Measurements from ENCODE around the gene WDR37. TPM values are rescaled to one million over a fixed set of nuclear protein-coding genes. Genes with fewer than 3 reads are reported as not detected.

Gene WDR37
- total and polyA plus RNA-seq, 2 donors (not counting 1 experiment from before 2014, with no cell fraction given) = 17.3 to 33.2 TPM

- Histone ChIP-seq H3K4me3 (ENCODE audit: control extremely low read depth in 1 of 5, extremely low read depth in 1 of 5, insufficient read depth in 1 of 5, low read depth in 2 of 5, low read length in 4 of 5) (no peak overlapping the region), H3K9me3 (ENCODE audit: control extremely low read depth in 1 of 3, control insufficient read depth in 2 of 3, insufficient read depth in 1 of 3, low read length in 2 of 3) (no peaks in the 10 kb centered on the region), H3K4me1 (ENCODE audit: control insufficient read depth in 2 of 2, insufficient read depth in 2 of 2, low read length in 2 of 2) (no peaks in the 10 kb centered on the region), H3K36me3 (replicated peaks in 1 of 2; ENCODE audit: control extremely low read depth in 1 of 2, control insufficient read depth in 1 of 2, extremely low read depth in 1 of 2, insufficient read depth in 2 of 2, low read length in 1 of 2) (peaks cover 3 to 92% of the 10 kb centered on the region in 2 experiments), H4K20me1 (ENCODE audit: control insufficient read depth, insufficient read depth, low read length, poor library complexity, severe bottlenecking) (peaks cover 20% of the 10 kb centered on the region), H3K79me2 (ENCODE audit: control insufficient read depth, insufficient read depth, low read length) (peaks cover 3% of the 10 kb centered on the region), H3K9ac (ENCODE audit: low read length) (no peak overlapping the region), H3K27ac (ENCODE audit: low read length in 2 of 2) (no peak overlapping the region), H2AFZ (ENCODE audit: insufficient read depth, low read depth, low read length, poor library complexity, severe bottlenecking) (no peak overlapping the region), H3K27me3 (replicated peaks in 1 of 4; ENCODE audit: control extremely low read depth in 1 of 4, control insufficient read depth in 3 of 4, insufficient read depth in 4 of 4, low read length in 3 of 4) (no peaks in the 10 kb centered on the region), H3K4me2 (replicated peaks; ENCODE audit: low read depth, low read length, poor library complexity, severe bottlenecking) (no peak overlapping the region)
- ATAC-seq (ENCODE audit: low read depth) (no peak), DNase-seq (no peak)
- H3K9me3 Mint-ChIP-seq (ENCODE audit: insufficient read depth) = no peaks in the 10 kb centered on the region
- intact Hi-C loops (cut with micrococcal nuclease) = no loop called here
- no CpG with 5 or more reads among the region's 11 CpGs for WGBS (ENCODE audit: insufficient coverage)
- CTCF ChIA-PET = no interaction called here
- TF ChIP-seq CTCF (IDR thresholded peaks at IDR 0.05) (no peak), EZH2 (IDR thresholded peaks at IDR 0.05; ENCODE audit: borderline replicate concordance, insufficient read depth, low read depth, low read length, poor library complexity, severe bottlenecking) (no peak)
- no peak overlapping the region for H3K27ac Mint-ChIP-seq
- POLR2A ChIA-PET = no interaction called here
- H3K4me3 Mint-ChIP-seq = no peak overlapping the region
- no peaks in the 10 kb centered on the region for H3K27me3 Mint-ChIP-seq
- peaks cover 6% of the 10 kb centered on the region for H3K4me1 Mint-ChIP-seq
These were observed 68.6 kb downstream of the WDR37 start for GRCh38 chr10:1124796-1125195.

GRCh38 chr10:1126461-1126860 lies 70.3 kb downstream of the WDR37 start:
- Histone ChIP-seq H2AFZ (ENCODE audit: insufficient read depth, low read depth, low read length, poor library complexity, severe bottlenecking) (no peak overlapping the region), H3K27me3 (replicated peaks in 1 of 4; ENCODE audit: control extremely low read depth in 1 of 4, control insufficient read depth in 3 of 4, insufficient read depth in 4 of 4, low read length in 3 of 4) (no peaks in the 10 kb centered on the region), H3K9me3 (ENCODE audit: control extremely low read depth in 1 of 3, control insufficient read depth in 2 of 3, insufficient read depth in 1 of 3, low read length in 2 of 3) (peaks cover 0 to 4% (median 0%) of the 10 kb centered on the region in 3 donors), H3K4me1 (ENCODE audit: control insufficient read depth in 2 of 2, insufficient read depth in 2 of 2, low read length in 2 of 2) (no peaks in the 10 kb centered on the region), H3K27ac (ENCODE audit: low read length in 2 of 2) (no peak overlapping the region), H3K36me3 (replicated peaks in 1 of 2; ENCODE audit: control extremely low read depth in 1 of 2, control insufficient read depth in 1 of 2, extremely low read depth in 1 of 2, insufficient read depth in 2 of 2, low read length in 1 of 2) (peaks cover 3 to 93% of the 10 kb centered on the region in 2 experiments), H3K9ac (ENCODE audit: low read length) (no peak overlapping the region), H3K4me2 (replicated peaks; ENCODE audit: low read depth, low read length, poor library complexity, severe bottlenecking) (no peak overlapping the region), H4K20me1 (ENCODE audit: control insufficient read depth, insufficient read depth, low read length, poor library complexity, severe bottlenecking) (peaks cover 20% of the 10 kb centered on the region), H3K4me3 (ENCODE audit: control extremely low read depth in 1 of 5, extremely low read depth in 1 of 5, insufficient read depth in 1 of 5, low read depth in 2 of 5, low read length in 4 of 5) (no peak overlapping the region), H3K79me2 (ENCODE audit: control insufficient read depth, insufficient read depth, low read length) (peaks cover 3% of the 10 kb centered on the region)
- H3K9me3 Mint-ChIP-seq (ENCODE audit: insufficient read depth) = no peaks in the 10 kb centered on the region
- intact Hi-C loops (cut with micrococcal nuclease) = no loop called here
- H3K4me1 Mint-ChIP-seq = peaks cover 6% of the 10 kb centered on the region
- no peak overlapping the region for H3K4me3 Mint-ChIP-seq
- no peak overlapping the region for H3K27ac Mint-ChIP-seq
- TF ChIP-seq CTCF (IDR thresholded peaks at IDR 0.05) = no peak
- no peak for TF ChIP-seq EZH2 (IDR thresholded peaks at IDR 0.05; ENCODE audit: borderline replicate concordance, insufficient read depth, low read depth, low read length, poor library complexity, severe bottlenecking)
- ATAC-seq (ENCODE audit: low read depth) (no peak), DNase-seq (no peak)
- ChIA-PET POLR2A (no interaction called here), CTCF (no interaction called here)
- 97% methylated on average over 12 of the region's 13 CpGs for WGBS (ENCODE audit: insufficient coverage)
- no peaks in the 10 kb centered on the region for H3K27me3 Mint-ChIP-seq

Measured in B cell (primary cell).